ENCODE results near the gene PBRM1. TPM values are rescaled to one million over a fixed set of nuclear protein-coding genes. Genes with fewer than 3 reads are reported as not detected.

Gene PBRM1
- total and polyA plus RNA-seq, 2 donors from 2014 or later: 4.1 to 56.2 TPM

DNA sequence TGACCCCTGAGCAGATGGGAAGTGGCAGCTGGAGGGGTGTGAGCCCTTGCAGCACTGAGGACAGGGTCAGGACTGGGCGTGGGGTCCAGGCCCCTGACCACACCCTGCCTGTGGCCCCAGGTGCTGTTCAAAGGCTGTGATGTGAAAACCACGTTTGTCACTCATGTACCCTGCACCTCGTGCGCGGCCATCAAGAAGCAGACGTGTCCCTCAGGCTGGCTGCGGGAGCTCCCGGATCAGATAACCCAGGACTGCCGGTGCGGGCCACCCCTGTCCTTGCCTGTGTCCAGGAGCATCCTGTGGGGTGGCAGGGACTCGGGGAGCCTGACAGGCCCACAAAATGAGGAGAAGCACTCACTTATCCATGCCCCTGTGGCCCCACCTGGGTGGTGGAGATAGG is 184.7 kb downstream of the PBRM1 start:
- H3K9ac ChIP-seq (ENCODE audit: low read length in 3 of 3): no peak overlapping the region
- intact Hi-C loops (cut with DNase I): no loop called here
- no peaks in the 10 kb centered on the region for H3K9me3 ChIP-seq (ENCODE audit: control insufficient read depth in 2 of 3, insufficient read depth in 1 of 3, low read length in 3 of 3)
- FAIRE-seq (no peak), DNase-seq (no peak)
- peaks cover 0 to 6% (median 0%) of the 10 kb centered on the region in 3 donors for H3K4me1 ChIP-seq (ENCODE audit: control insufficient read depth in 2 of 3, insufficient read depth in 2 of 3, low read depth in 1 of 3, low read length in 3 of 3)
- H3K27me3 ChIP-seq (ENCODE audit: control insufficient read depth, insufficient read depth, low read length): no peaks in the 10 kb centered on the region
- no peaks in the 10 kb centered on the region for H3K36me3 ChIP-seq (ENCODE audit: control insufficient read depth in 2 of 3, insufficient read depth in 3 of 3, low read length in 3 of 3)
- no peak overlapping the region for H3K27ac ChIP-seq (ENCODE audit: low read depth in 2 of 2, low read length in 2 of 2)
- no peak overlapping the region for H3K4me3 ChIP-seq (ENCODE audit: low read length in 3 of 3)
- TF ChIP-seq, protein P1, sequence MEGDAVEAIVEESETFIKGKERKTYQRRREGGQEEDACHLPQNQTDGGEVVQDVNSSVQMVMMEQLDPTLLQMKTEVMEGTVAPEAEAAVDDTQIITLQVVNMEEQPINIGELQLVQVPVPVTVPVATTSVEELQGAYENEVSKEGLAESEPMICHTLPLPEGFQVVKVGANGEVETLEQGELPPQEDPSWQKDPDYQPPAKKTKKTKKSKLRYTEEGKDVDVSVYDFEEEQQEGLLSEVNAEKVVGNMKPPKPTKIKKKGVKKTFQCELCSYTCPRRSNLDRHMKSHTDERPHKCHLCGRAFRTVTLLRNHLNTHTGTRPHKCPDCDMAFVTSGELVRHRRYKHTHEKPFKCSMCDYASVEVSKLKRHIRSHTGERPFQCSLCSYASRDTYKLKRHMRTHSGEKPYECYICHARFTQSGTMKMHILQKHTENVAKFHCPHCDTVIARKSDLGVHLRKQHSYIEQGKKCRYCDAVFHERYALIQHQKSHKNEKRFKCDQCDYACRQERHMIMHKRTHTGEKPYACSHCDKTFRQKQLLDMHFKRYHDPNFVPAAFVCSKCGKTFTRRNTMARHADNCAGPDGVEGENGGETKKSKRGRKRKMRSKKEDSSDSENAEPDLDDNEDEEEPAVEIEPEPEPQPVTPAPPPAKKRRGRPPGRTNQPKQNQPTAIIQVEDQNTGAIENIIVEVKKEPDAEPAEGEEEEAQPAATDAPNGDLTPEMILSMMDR (IDR thresholded peaks at IDR 0.05; ENCODE audit: borderline replicate concordance, extremely low read depth, insufficient read depth): no peak

- Histone ChIP-seq H3K9me3 (ENCODE audit: control insufficient read depth in 2 of 3, insufficient read depth in 1 of 3, low read length in 3 of 3) (no peaks in the 10 kb centered on the region), H3K36me3 (ENCODE audit: control insufficient read depth in 2 of 3, insufficient read depth in 3 of 3, low read length in 3 of 3) (no peaks in the 10 kb centered on the region), H3K9ac (ENCODE audit: low read length in 3 of 3) (no peak overlapping the region), H3K27me3 (ENCODE audit: control insufficient read depth, insufficient read depth, low read length) (no peaks in the 10 kb centered on the region), H3K4me1 (ENCODE audit: control insufficient read depth in 2 of 3, insufficient read depth in 2 of 3, low read depth in 1 of 3, low read length in 3 of 3) (peaks cover 0 to 9% (median 0%) of the 10 kb centered on the region in 3 donors), H3K4me3 (ENCODE audit: low read length in 3 of 3) (no peak overlapping the region), H3K27ac (ENCODE audit: low read depth in 2 of 2, low read length in 2 of 2) (no peak overlapping the region)
- intact Hi-C loops (cut with DNase I): no loop called here
- FAIRE-seq (no peak), DNase-seq (peak in 1 of 5 donors; percentile 16)
- TF ChIP-seq, protein P1 (IDR thresholded peaks at IDR 0.05; ENCODE audit: borderline replicate concordance, extremely low read depth, insufficient read depth): no peak
These were observed 187.3 kb downstream of the PBRM1 start for GRCh38 chr3:52498137-52499054.

DNA sequence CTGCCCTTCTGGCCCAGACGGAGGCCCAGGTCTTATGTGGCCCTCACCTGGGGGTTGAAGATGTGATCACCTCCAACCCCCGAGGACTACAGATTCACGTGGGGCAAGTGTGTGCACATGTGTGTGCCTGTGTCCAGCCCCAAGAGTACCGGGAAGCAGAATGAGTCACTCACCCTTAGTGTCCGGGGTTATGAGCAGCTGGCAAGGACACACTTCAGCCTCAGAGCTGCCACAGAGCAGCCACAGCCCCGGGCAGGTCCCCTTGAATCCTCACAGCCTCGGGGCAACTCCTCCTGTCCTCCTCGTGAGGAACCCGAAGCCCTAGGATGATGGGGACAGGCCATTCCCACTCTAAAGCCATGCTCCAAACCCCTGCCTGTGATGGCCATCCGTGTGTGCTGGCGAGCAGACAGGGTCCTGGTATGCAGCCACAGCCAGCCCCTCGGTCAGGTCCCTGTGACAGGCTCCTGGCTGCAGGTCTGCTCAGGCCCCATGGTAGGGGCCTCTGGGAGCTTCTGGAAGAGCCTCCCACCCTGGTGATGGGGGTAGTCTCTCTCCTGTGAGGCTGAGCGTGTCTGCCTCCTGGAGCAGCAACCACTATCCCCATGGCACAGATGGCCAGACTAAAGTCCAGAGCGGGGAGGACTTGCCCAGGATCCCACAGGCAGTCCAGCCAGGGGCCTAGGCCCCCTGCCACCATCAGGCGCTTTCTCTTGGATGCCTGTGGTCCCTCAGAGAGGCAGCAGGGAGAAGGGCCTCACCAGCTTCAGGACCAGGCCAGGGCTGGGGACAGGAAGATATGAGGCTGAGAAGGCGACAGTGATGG is 189.7 kb downstream of the PBRM1 start:
- Histone ChIP-seq H3K9me3 (ENCODE audit: control insufficient read depth in 2 of 3, insufficient read depth in 1 of 3, low read length in 3 of 3) (no peaks in the 10 kb centered on the region), H3K36me3 (ENCODE audit: control insufficient read depth in 2 of 3, insufficient read depth in 3 of 3, low read length in 3 of 3) (peaks cover 0 to 20% (median 13%) of the 10 kb centered on the region in 3 donors), H3K9ac (ENCODE audit: low read length in 3 of 3) (peak overlapping the region in 1 of 3 donors; percentile 26), H3K27me3 (ENCODE audit: control insufficient read depth, insufficient read depth, low read length) (no peaks in the 10 kb centered on the region), H3K4me3 (ENCODE audit: low read length in 3 of 3) (peak overlapping the region in 2 of 3 donors; percentile 32 to 48), H3K27ac (ENCODE audit: low read depth in 2 of 2, low read length in 2 of 2) (peak overlapping the region in 1 of 2 donors; percentile 22), H3K4me1 (ENCODE audit: control insufficient read depth in 2 of 3, insufficient read depth in 2 of 3, low read depth in 1 of 3, low read length in 3 of 3) (peaks cover 0 to 15% (median 0%) of the 10 kb centered on the region in 3 donors)
- intact Hi-C loops (cut with DNase I): no loop called here
- no peak for FAIRE-seq
- no peak for DNase-seq
- TF ChIP-seq, protein P1 (IDR thresholded peaks at IDR 0.05; ENCODE audit: borderline replicate concordance, extremely low read depth, insufficient read depth): no peak

Other genes with a start within 250 kb of the PBRM1 start
- 25.7 TPM for gene SEMA3G, start 240.8 kb downstream of the PBRM1 start, total RNA-seq
- 28.2 TPM for gene SEMA3G, start 240.8 kb downstream of the PBRM1 start, polyA plus RNA-seq (ENCODE audit: insufficient read depth, low read depth, low replicate concordance)
- gene TNNC1, start 231.9 kb downstream of the PBRM1 start, total RNA-seq: 2.2 TPM
- 86.6 TPM for gene TNNC1, start 231.9 kb downstream of the PBRM1 start, polyA plus RNA-seq (ENCODE audit: insufficient read depth, low read depth, low replicate concordance)
- gene NISCH, start 230.3 kb downstream of the PBRM1 start, total RNA-seq: 98.7 TPM
- gene NISCH, start 230.3 kb downstream of the PBRM1 start, polyA plus RNA-seq (ENCODE audit: insufficient read depth, low read depth, low replicate concordance): 36.1 TPM
- gene STAB1, start 190.6 kb downstream of the PBRM1 start, total RNA-seq: 379 TPM
- gene STAB1, start 190.6 kb downstream of the PBRM1 start, polyA plus RNA-seq (ENCODE audit: insufficient read depth, low read depth, low replicate concordance): 98.4 TPM
- 47.3 TPM for gene NT5DC2, start 152.1 kb downstream of the PBRM1 start, total RNA-seq
- gene NT5DC2, start 152.1 kb downstream of the PBRM1 start, polyA plus RNA-seq (ENCODE audit: insufficient read depth, low read depth, low replicate concordance): 75.7 TPM
- 26.8 TPM for gene UQCC5, start 149.3 kb downstream of the PBRM1 start, total RNA-seq
- gene UQCC5, start 149.3 kb downstream of the PBRM1 start, polyA plus RNA-seq (ENCODE audit: insufficient read depth, low read depth, low replicate concordance): 135 TPM
- 47.8 TPM for gene GNL3, start 119 bp upstream of the PBRM1 start, total RNA-seq
- 27.9 TPM for gene GNL3, start 119 bp upstream of the PBRM1 start, polyA plus RNA-seq (ENCODE audit: insufficient read depth, low read depth, low replicate concordance)
- gene GLT8D1, start 19.9 kb upstream of the PBRM1 start, total RNA-seq: 60.4 TPM
- 62.1 TPM for gene GLT8D1, start 19.9 kb upstream of the PBRM1 start, polyA plus RNA-seq (ENCODE audit: insufficient read depth, low read depth, low replicate concordance)
- gene SPCS1, start 20.2 kb upstream of the PBRM1 start, total RNA-seq: 124 TPM
- 265 TPM for gene SPCS1, start 20.2 kb upstream of the PBRM1 start, polyA plus RNA-seq (ENCODE audit: insufficient read depth, low read depth, low replicate concordance)
- gene NEK4, start 85.0 kb upstream of the PBRM1 start, total RNA-seq: 27.9 TPM
- gene NEK4, start 85.0 kb upstream of the PBRM1 start, polyA plus RNA-seq (ENCODE audit: insufficient read depth, low read depth, low replicate concordance): 5.5 TPM
- gene ITIH1, start 91.7 kb upstream of the PBRM1 start, total RNA-seq: 0.22 TPM
- not detected for gene ITIH1, start 91.7 kb upstream of the PBRM1 start, polyA plus RNA-seq (ENCODE audit: insufficient read depth, low read depth, low replicate concordance)
- 2.3 TPM for gene ITIH3, start 108.9 kb upstream of the PBRM1 start, total RNA-seq
- 2.1 TPM for gene ITIH3, start 108.9 kb upstream of the PBRM1 start, polyA plus RNA-seq (ENCODE audit: insufficient read depth, low read depth, low replicate concordance)
- gene ITIH4, start 144.8 kb upstream of the PBRM1 start, total RNA-seq: 15.4 TPM
- gene ITIH4, start 144.8 kb upstream of the PBRM1 start, polyA plus RNA-seq (ENCODE audit: insufficient read depth, low read depth, low replicate concordance): 12.9 TPM
- gene MUSTN1, start 149.1 kb upstream of the PBRM1 start, total RNA-seq: 18.6 TPM
- gene MUSTN1, start 149.1 kb upstream of the PBRM1 start, polyA plus RNA-seq (ENCODE audit: insufficient read depth, low read depth, low replicate concordance): 47.8 TPM
- gene STIMATE, start 211.6 kb upstream of the PBRM1 start, total RNA-seq: 21.4 TPM
- 23.3 TPM for gene STIMATE, start 211.6 kb upstream of the PBRM1 start, polyA plus RNA-seq (ENCODE audit: insufficient read depth, low read depth, low replicate concordance)

Data from kidney (tissue), 14 donors.